PFSK-1 (cell line): ENCODE data around the gene PDE4B.

ENCODE experiments used
- FOXP2 ChIP-seq: optimal IDR thresholded peaks from 2 replicates; pipeline ENCODE3; 2011; ENCODE audit warnings: borderline replicate concordance, control low read depth, inconsistent platforms; ENCODE audit not compliant: insufficient read depth; ENCODE audit errors: extremely low read length, extremely low read depth
- POLR2AphosphoS5 ChIP-seq: IDR thresholded peaks from 2 replicates; pipeline ENCODE4 v1.6.1; 2012; ENCODE audit warnings: low read depth, mild to moderate bottlenecking, control low read depth, low read length, moderate library complexity
- REST ChIP-seq, 2 experiments: IDR thresholded peaks; 2 replicates each; pipeline versions ENCODE4 v1.6.1 to v1.8.0; 2011 to 2012; ENCODE audit warnings: low read depth in 2 of 2, low read length in 2 of 2, control low read depth in 1 of 2, inconsistent platforms in 1 of 2, mild to moderate bottlenecking in 1 of 2, moderate library complexity in 1 of 2; ENCODE audit not compliant: insufficient read depth in 1 of 2
- SIN3A ChIP-seq: IDR thresholded peaks from 2 replicates; pipeline ENCODE4 v1.6.1; 2012; ENCODE audit warnings: mild to moderate bottlenecking, low read length, moderate library complexity, borderline replicate concordance; ENCODE audit not compliant: insufficient read depth
- TAF1 ChIP-seq: IDR thresholded peaks from 2 replicates; pipeline ENCODE4 v1.6.1; 2012; ENCODE audit warnings: low read length, control low read depth, borderline replicate concordance; ENCODE audit not compliant: insufficient read depth

The PDE4B gene

GRCh38 chr1:66290761-66291530 is 498.3 kb downstream of the PDE4B start:
- TF ChIP-seq POLR2AphosphoS5 (no peak), REST (IDR thresholded peaks at IDR 0.05; ENCODE audit: insufficient read depth in 1 of 2, low read depth in 2 of 2, low read length in 2 of 2) (no peak), SIN3A (no peak), TAF1 (no peak), FOXP2 (no peak)

- TF ChIP-seq REST (IDR thresholded peaks at IDR 0.05; ENCODE audit: insufficient read depth in 1 of 2, low read depth in 2 of 2, low read length in 2 of 2) (no peak), TAF1 (no peak), FOXP2 (no peak), POLR2AphosphoS5 (no peak), SIN3A (no peak)
Observed at GRCh38 chr1:66291531-66291864, 498.8 kb downstream of the PDE4B start.

GRCh38 chr1:66292305-66292704 is 499.6 kb downstream of the PDE4B start:
- TF ChIP-seq TAF1 (no peak), POLR2AphosphoS5 (no peak), SIN3A (no peak), REST (IDR thresholded peaks at IDR 0.05; ENCODE audit: insufficient read depth in 1 of 2, low read depth in 2 of 2, low read length in 2 of 2) (no peak), FOXP2 (no peak)

- TF ChIP-seq TAF1 (no peak), SIN3A (no peak), REST (IDR thresholded peaks at IDR 0.05; ENCODE audit: insufficient read depth in 1 of 2, low read depth in 2 of 2, low read length in 2 of 2) (no peak), FOXP2 (no peak), POLR2AphosphoS5 (no peak)
Observed at GRCh38 chr1:66292944-66293343, 500.2 kb downstream of the PDE4B start.
